ENCODE data around the gene OOSP2.

The OOSP2 gene

GRCh38 chr11:60084631-60085273 lies 44.5 kb downstream of the OOSP2 start:
- DNase-seq: no peak

- no peak for DNase-seq
Measured at GRCh38 chr11:60085909-60086308, 45.7 kb downstream of the OOSP2 start.

- no peak for DNase-seq
Measured at GRCh38 chr11:60087239-60087638, 47.0 kb downstream of the OOSP2 start.

- DNase-seq: no peak
Measured at GRCh38 chr11:60088364-60088763, 48.2 kb downstream of the OOSP2 start, which contains the start of gene MS4A2. Gene MS4A2, plus strand, starts transcription at chr11:60088664. Its CDS starts 102 bp downstream, at chr11:60088766.

- DNase-seq: no peak
Measured at GRCh38 chr11:60095477-60096120, 55.4 kb downstream of the OOSP2 start.

GRCh38 chr11:60097189-60097588 lies 57.0 kb downstream of the OOSP2 start:
- DNase-seq: no peak
